GM10266 (cell line): ENCODE measurements around the gene NOS1AP.

Experiments used
- DNase-seq: peaks from one replicate; pipeline ENCODE4 v3.0.0; 2012; ENCODE audit errors: extremely low spot score
- CTCF ChIP-seq: IDR thresholded peaks from 2 replicates; pipeline ENCODE4 v1.5.1; 2012; ENCODE audit warnings: mild to moderate bottlenecking, low read depth; ENCODE audit not compliant: control insufficient read depth, insufficient read depth; ENCODE audit errors: missing control alignments

Gene NOS1AP

GRCh38 chr1:162219461-162219860 is 150.0 kb downstream of the NOS1AP start:
- no peak for TF ChIP-seq CTCF
- DNase-seq = no peak

- DNase-seq = no peak
- TF ChIP-seq CTCF = no peak
Observed at GRCh38 chr1:162220009-162220539, 150.6 kb downstream of the NOS1AP start.

GRCh38 chr1:162222014-162222413 is 152.5 kb downstream of the NOS1AP start:
- no peak for TF ChIP-seq CTCF
- DNase-seq = no peak

- no peak for DNase-seq
- no peak for TF ChIP-seq CTCF
Observed at GRCh38 chr1:162222730-162223129, 153.2 kb downstream of the NOS1AP start.

GRCh38 chr1:162223488-162223887 is 154.0 kb downstream of the NOS1AP start:
- TF ChIP-seq CTCF = no peak
- no peak for DNase-seq

GRCh38 chr1:162224267-162224666 is 154.8 kb downstream of the NOS1AP start:
- DNase-seq = no peak
- TF ChIP-seq CTCF = no peak

- TF ChIP-seq CTCF = no peak
- no peak for DNase-seq
Observed at GRCh38 chr1:162228586-162228985, 159.1 kb downstream of the NOS1AP start.
